SK-N-MC (cell line): ENCODE results near the gene CALML3.

Source experiments
- DNase-seq: peaks from one replicate; pipeline ENCODE4 v3.0.0-alpha.2; 2011; ENCODE audit warnings: low read depth, low spot score
- H3K27ac ChIP-seq: fragments of 200-600 bp; sonication (generic); 2 replicates; pipeline ENCODE4 v1.5.1; 2016; ENCODE audit warnings: mixed run types
- H3K36me3 ChIP-seq: fragments of 200-600 bp; sonication (generic); 2 replicates; pipeline ENCODE4 v1.6.1; 2017; ENCODE audit warnings: antibody characterized with exemption, low read length, mixed read lengths; ENCODE audit not compliant: insufficient read depth
- H3K4me3 ChIP-seq: fragments of 200-600 bp; sonication (generic); 2 replicates; pipeline ENCODE4 v1.5.1; 2016
- H3K9ac ChIP-seq: fragments of 200-600 bp; sonication (generic); 2 replicates; pipeline ENCODE4 v1.8.0; 2017; ENCODE audit warnings: mixed run types, mixed read lengths; ENCODE audit not compliant: insufficient read length
- H3K9me3 ChIP-seq: fragments of 200-600 bp; sonication (generic); 2 replicates; pipeline ENCODE4 v1.6.1; 2017; ENCODE audit warnings: low read depth, mild to moderate bottlenecking, antibody characterized with exemption, low read length, moderate library complexity, mixed read lengths
- EZH2 ChIP-seq: fragments of 200-600 bp; sonication (generic); IDR thresholded peaks from one replicate; pipeline ENCODE4 v1.6.1; 2017; ENCODE audit warnings: antibody characterized with exemption
- FOXP2 ChIP-seq: optimal IDR thresholded peaks from 2 replicates; pipeline ENCODE3; 2011; ENCODE audit warnings: mild to moderate bottlenecking, moderate library complexity; ENCODE audit not compliant: insufficient read depth; ENCODE audit errors: extremely low read length, control extremely low read depth
- POLR2AphosphoS5 ChIP-seq: IDR thresholded peaks from 2 replicates; pipeline ENCODE4 v1.6.1; 2012; ENCODE audit warnings: mild to moderate bottlenecking, low read depth, low read length, borderline replicate concordance

The CALML3 gene

GRCh38 chr10:5523796-5524574 lies 776 bp upstream of the CALML3 start:
- no peaks in the 10 kb centered on the region for H3K9me3 ChIP-seq
- no peaks in the 10 kb centered on the region for H3K36me3 ChIP-seq
- H3K4me3 ChIP-seq = no peak overlapping the region
- no peak overlapping the region for H3K27ac ChIP-seq
- no peak for DNase-seq
- no peak overlapping the region for H3K9ac ChIP-seq
- TF ChIP-seq FOXP2 (no peak), EZH2 (no peak), POLR2AphosphoS5 (no peak)

DNA sequence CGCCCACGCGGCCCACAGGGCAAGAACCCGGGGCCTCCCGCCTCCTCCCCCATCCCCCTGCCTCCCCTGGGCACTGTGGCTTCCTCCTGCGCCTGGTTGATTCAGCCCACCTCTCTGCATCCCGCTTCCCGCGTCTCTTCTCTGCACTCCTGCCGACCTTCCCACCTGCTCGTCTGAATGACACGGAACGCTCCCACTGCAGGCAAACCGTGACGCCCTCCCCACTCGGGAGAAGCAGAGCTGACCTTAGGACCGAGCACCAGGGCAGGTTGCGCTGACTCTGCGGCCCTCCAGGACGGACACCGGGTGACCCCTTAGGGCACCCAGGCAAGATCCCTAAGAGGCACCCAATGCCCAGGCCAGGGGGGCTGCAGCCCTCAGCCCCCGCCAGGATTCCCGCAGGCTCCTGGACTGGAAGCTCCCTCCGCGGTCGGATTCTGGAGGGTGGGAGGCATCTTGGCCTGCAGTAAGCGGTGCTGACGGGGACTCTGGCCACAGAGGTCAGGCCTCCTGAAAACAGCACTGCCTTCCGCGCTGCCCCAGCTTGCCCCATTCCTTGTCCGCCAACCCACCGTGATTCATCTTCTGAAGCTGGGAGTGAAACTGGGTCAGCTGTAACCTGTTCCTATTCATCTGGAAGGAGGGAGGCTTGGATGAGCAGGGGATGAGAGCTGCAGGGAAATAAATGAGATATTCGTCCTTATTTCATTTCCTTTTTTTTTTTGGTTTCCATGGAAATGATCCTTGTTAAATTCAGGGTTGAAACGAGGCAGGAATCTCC lies 990 bp downstream of the CALML3 start:
- DNase-seq = no peak
- Histone ChIP-seq H3K4me3 (no peak overlapping the region), H3K36me3 (no peaks in the 10 kb centered on the region), H3K9ac (no peak overlapping the region), H3K9me3 (no peaks in the 10 kb centered on the region), H3K27ac (no peak overlapping the region)
- TF ChIP-seq EZH2 = no peak
- TF ChIP-seq FOXP2 = no peak
- no peak for TF ChIP-seq POLR2AphosphoS5

GRCh38 chr10:5526691-5527331 lies 2.0 kb downstream of the CALML3 start:
- Histone ChIP-seq H3K27ac (no peak overlapping the region), H3K9ac (no peak overlapping the region), H3K36me3 (no peaks in the 10 kb centered on the region), H3K9me3 (no peaks in the 10 kb centered on the region), H3K4me3 (no peak overlapping the region)
- no peak for DNase-seq
- TF ChIP-seq FOXP2 (no peak), POLR2AphosphoS5 (no peak), EZH2 (no peak)

DNA sequence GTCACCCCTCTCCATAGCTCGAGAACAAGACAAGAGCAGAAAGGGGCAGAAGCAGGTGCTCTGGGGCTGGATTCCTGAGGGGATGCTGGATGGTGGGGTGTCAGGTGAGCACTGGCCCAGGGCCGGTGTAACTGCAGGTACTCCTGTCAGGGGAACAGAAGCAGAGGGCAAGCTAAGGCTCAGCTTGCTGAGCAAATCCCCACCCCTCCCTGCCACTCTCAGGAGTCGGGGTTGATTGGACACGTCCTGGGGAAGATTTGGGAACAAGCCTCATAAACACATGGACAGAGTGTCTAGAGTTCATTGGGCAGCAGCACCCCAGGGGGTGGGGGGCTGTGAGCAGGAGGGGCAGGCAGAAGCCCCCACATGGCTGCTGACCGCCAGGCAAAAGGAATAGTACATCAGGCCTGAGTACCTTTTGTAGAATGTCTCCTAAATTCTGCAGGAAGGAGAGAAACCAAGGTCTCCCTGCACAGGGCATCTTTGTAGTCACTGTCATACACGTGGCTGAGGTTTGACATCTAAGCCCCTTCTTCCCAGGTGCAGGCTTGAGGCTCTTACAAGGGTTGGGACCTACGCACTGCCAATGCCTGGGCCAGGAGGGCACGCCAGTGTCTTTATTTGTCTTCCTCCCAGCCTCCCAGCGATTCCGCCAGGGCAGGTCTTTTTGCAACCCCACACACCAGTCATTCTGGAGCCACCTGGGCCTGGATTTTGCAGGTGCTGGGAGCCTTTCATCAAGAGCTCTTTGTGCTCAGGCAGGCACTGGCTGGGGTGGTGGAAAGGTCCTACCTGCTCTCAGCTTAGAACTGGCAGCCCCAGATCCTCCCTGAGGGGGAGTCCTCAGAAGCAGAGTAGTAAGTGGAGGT lies 2.8 kb downstream of the CALML3 start:
- H3K9me3 ChIP-seq = no peaks in the 10 kb centered on the region
- no peak for TF ChIP-seq POLR2AphosphoS5
- no peak for DNase-seq
- no peak overlapping the region for H3K4me3 ChIP-seq
- H3K36me3 ChIP-seq = no peaks in the 10 kb centered on the region
- no peak overlapping the region for H3K27ac ChIP-seq
- H3K9ac ChIP-seq = no peak overlapping the region

GRCh38 chr10:5528989-5529701 lies 4.4 kb downstream of the CALML3 start:
- no peaks in the 10 kb centered on the region for H3K9me3 ChIP-seq
- no peak overlapping the region for H3K4me3 ChIP-seq
- TF ChIP-seq POLR2AphosphoS5 = no peak
- no peak for TF ChIP-seq FOXP2
- TF ChIP-seq EZH2 = no peak
- no peak overlapping the region for H3K27ac ChIP-seq
- no peaks in the 10 kb centered on the region for H3K36me3 ChIP-seq
- DNase-seq = no peak
- no peak overlapping the region for H3K9ac ChIP-seq

DNA sequence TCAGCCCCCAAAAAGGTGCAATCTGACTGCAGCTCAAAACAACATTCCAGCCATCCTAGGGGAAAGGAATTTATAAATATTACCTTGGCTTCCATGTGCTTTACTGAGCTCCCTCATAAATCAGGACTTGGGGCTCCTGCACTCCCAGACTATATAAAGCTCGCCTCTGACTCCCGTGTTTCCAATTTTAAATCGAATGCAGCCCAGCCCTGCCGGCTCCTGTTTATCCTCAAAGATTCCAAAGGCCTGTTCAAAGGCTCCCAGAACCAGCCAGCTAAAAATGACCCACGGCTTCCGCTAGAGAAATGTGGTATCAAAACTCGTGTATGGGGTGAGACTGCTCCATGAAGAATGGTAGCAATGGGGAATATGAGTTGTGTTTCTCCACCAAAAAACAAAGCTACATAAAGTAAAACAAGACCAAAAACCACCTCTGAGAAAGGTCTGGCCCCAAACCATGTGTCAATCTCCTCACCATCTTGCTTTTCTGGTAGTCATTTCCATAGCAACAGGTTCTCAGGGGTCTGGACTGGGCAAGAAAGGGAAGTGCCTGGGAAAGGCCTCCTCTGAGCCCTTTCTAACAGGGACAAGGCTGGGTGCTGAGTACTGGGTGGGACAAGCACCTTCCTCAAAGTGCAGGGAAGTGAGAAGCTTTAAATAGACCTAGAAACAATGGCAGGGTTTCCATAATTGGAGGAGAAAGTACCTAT lies 5.1 kb downstream of the CALML3 start:
- Histone ChIP-seq H3K9ac (no peak overlapping the region), H3K9me3 (no peaks in the 10 kb centered on the region), H3K4me3 (no peak overlapping the region), H3K36me3 (no peaks in the 10 kb centered on the region), H3K27ac (no peak overlapping the region)
- no peak for DNase-seq
- TF ChIP-seq POLR2AphosphoS5 (no peak), EZH2 (no peak), FOXP2 (no peak)

DNA sequence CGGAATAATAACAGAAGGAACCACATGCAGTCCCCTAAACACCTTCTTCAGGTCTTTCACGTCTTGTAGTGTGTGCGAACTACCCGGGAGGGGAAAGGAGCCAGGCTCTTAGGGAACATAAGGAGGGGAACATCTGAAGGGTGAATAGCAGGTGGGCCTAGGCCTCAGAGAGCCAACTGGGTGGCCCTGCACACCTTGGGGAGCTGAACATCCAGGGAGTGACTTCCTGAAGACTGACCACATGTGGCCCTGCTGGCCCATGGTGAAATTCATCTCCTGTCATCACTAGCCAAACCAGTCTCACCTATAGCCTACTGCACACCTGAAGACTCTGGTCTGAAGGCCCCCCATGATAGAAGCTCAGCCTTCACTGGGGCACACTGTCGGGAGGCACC lies 5.6 kb downstream of the CALML3 start:
- H3K9ac ChIP-seq = no peak overlapping the region
- TF ChIP-seq FOXP2 = no peak
- TF ChIP-seq POLR2AphosphoS5 = no peak
- no peak for TF ChIP-seq EZH2

More for the DNA sequence above, 5.6 kb downstream of the CALML3 start:
- H3K4me3 ChIP-seq = no peak overlapping the region
- no peaks in the 10 kb centered on the region for H3K36me3 ChIP-seq
- H3K9me3 ChIP-seq = no peaks in the 10 kb centered on the region
- H3K27ac ChIP-seq = no peak overlapping the region
- no peak for DNase-seq
